Progenitor cell of endocrine pancreas (in vitro differentiated cells): Measurements from ENCODE around the gene NRXN3. TPM values are rescaled to one million over a fixed set of nuclear protein-coding genes. Genes with fewer than 3 reads are reported as not detected.

Experiments
- DNase-seq: peaks from one replicate; pipeline ENCODE4 v3.0.0; 2021; ENCODE audit warnings: low spot score; ENCODE audit not compliant: unreplicated experiment
- H3K27ac Mint-ChIP-seq: 2 replicates; pipeline ENCODE4 v1.8.0; 2021; ENCODE audit warnings: mild to moderate bottlenecking, moderate library complexity, mixed read lengths
- H3K27me3 Mint-ChIP-seq: 2 replicates; pipeline ENCODE4 v1.8.0; 2021; ENCODE audit warnings: mixed read lengths
- H3K36me3 Mint-ChIP-seq: 2 replicates; pipeline ENCODE4 v1.8.0; 2022; ENCODE audit warnings: mixed read lengths; ENCODE audit not compliant: insufficient read depth
- H3K4me1 Mint-ChIP-seq: 2 replicates; pipeline ENCODE4 v1.8.0; 2021; ENCODE audit warnings: low read depth, mixed read lengths
- H3K4me3 Mint-ChIP-seq: 2 replicates; pipeline ENCODE4 v1.8.0; 2021; ENCODE audit warnings: low read depth, mild to moderate bottlenecking, moderate library complexity, mixed read lengths
- H3K9me3 Mint-ChIP-seq: 2 replicates; pipeline ENCODE4 v1.8.0; 2021; ENCODE audit warnings: low read depth, mixed read lengths
- CTCF ChIP-seq: fragments of 200-600 bp; sonication (generic); IDR thresholded peaks from one replicate; pipeline ENCODE4 v1.5.0; 2021; ENCODE audit warnings: antibody characterized with exemption, mild to moderate bottlenecking; ENCODE audit not compliant: unreplicated experiment
- total RNA-seq: library from RNA; stranded (reverse); gene quantifications from 2 replicates; pipeline ENCODE4 v1.2.1, GENCODE V29; 2021

Gene NRXN3
- total RNA-seq, 1 donor from 2014 or later, result 22.1 TPM

- Mint-ChIP-seq H3K4me1 (peaks cover 12% of the 10 kb centered on the region), H3K27me3 (no peaks in the 10 kb centered on the region), H3K9me3 (no peaks in the 10 kb centered on the region), H3K27ac (no peak overlapping the region), H3K4me3 (no peak overlapping the region), H3K36me3 (no peaks in the 10 kb centered on the region)
- no peak for TF ChIP-seq CTCF
- no peak for DNase-seq
Observed at GRCh38 chr14:79842270-79842669, 1672.1 kb downstream of the NRXN3 start.

- Mint-ChIP-seq H3K27me3 (no peaks in the 10 kb centered on the region), H3K36me3 (peaks cover 2% of the 10 kb centered on the region), H3K27ac (no peak overlapping the region), H3K4me3 (no peak overlapping the region), H3K4me1 (peaks cover 2% of the 10 kb centered on the region), H3K9me3 (no peaks in the 10 kb centered on the region)
- no peak for TF ChIP-seq CTCF
- no peak for DNase-seq
Observed at GRCh38 chr14:79852950-79853744, 1683.0 kb downstream of the NRXN3 start.

- Mint-ChIP-seq H3K9me3 (no peaks in the 10 kb centered on the region), H3K4me1 (peaks cover 12% of the 10 kb centered on the region), H3K27ac (no peak overlapping the region), H3K27me3 (no peaks in the 10 kb centered on the region), H3K36me3 (no peaks in the 10 kb centered on the region), H3K4me3 (no peak overlapping the region)
- TF ChIP-seq CTCF, result no peak
- DNase-seq, result no peak
Observed at GRCh38 chr14:79855789-79856188, 1685.6 kb downstream of the NRXN3 start.

DNA sequence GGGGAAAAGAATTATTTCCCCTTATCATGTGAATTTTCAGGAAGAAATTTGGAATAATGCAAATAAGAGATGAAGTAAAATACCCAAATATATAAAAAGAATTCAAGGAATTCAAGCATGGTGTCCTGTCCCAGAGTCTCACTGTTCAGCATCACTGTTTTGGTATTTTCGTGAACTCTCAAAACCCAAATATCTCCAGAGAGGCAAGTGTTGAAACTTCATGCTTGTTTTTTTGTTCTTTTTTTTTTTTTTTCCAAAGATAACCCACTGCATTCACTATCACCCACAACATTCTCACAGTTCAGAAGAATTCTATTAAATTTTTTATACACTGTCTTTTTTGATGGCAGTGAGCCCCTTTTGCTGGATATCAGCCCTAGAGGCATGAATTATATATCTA lies 1686.2 kb downstream of the NRXN3 start:
- Mint-ChIP-seq H3K27me3 (no peaks in the 10 kb centered on the region), H3K4me1 (peaks cover 12% of the 10 kb centered on the region), H3K27ac (no peak overlapping the region), H3K4me3 (no peak overlapping the region), H3K36me3 (peaks cover 2% of the 10 kb centered on the region), H3K9me3 (no peaks in the 10 kb centered on the region)
- no peak for DNase-seq
- no peak for TF ChIP-seq CTCF

GRCh38 chr14:79861111-79861510 lies 1690.9 kb downstream of the NRXN3 start:
- Mint-ChIP-seq H3K27me3 (no peaks in the 10 kb centered on the region), H3K4me1 (peaks cover 12% of the 10 kb centered on the region), H3K9me3 (no peaks in the 10 kb centered on the region), H3K36me3 (peaks cover 11% of the 10 kb centered on the region), H3K27ac (no peak overlapping the region), H3K4me3 (no peak overlapping the region)
- DNase-seq, result no peak
- TF ChIP-seq CTCF, result no peak
